HCT116 (cell line): Measurements from ENCODE around the gene FLOT1. TPM values are rescaled to one million over a fixed set of nuclear protein-coding genes. Genes with fewer than 3 reads are reported as not detected.

Source experiments
- ATAC-seq: fragments of 200-7000 bp; cut with Tn5 transposase; 2 replicates; pipeline ENCODE4 v1.9.1; 2020; ENCODE audit warnings: mild to moderate bottlenecking, moderate library complexity
- BruUV-seq: library from RNA; stranded (reverse); fragments of 400-500 nt; replicated peaks from 2 replicates; lab custom pipeline; 2021; lab: Mats Ljungman, UMichigan
- CTCF ChIA-PET: fragments of 300-600 bp; sonication (Branson Sonifier 250); formaldehyde crosslinking; loops from one replicate; lab custom pipeline; 2021; ENCODE audit warnings: antibody characterized with exemption; lab: Charles Lee
- POLR2A ChIA-PET: fragments of 300-600, 350-600 bp; sonication (Branson Sonifier 250); formaldehyde crosslinking; loops from one replicate; lab custom pipeline; 2021; ENCODE audit warnings: antibody characterized with exemption; lab: Charles Lee
- RAD21 ChIA-PET, 2 experiments: fragments of 300-600 bp; sonication (Branson Sonifier 250); formaldehyde crosslinking; loops; one replicate each; lab custom pipeline; 2023; ENCODE audit warnings: low total read pairs in 2 of 2; ENCODE audit not compliant: uncharacterized antibody in 2 of 2, unreplicated experiment in 2 of 2, low non-redundant PET in 1 of 2; lab: Charles Lee
- DNase-seq: peaks from one replicate; pipeline ENCODE4 v3.0.0-alpha.2; 2010; ENCODE audit warnings: low read depth, low spot score
- H2AFZ ChIP-seq: fragments of 200-600 bp; shearing (Covaris generic), sonication (generic); 2 replicates; pipeline ENCODE4 v1.6.1; 2017; ENCODE audit warnings: low read depth, mixed run types, mixed read lengths, antibody characterized with exemption, low read length; ENCODE audit not compliant: poor library complexity, severe bottlenecking
- H3K27ac ChIP-seq: 2 replicates; pipeline ENCODE4 v1.5.1; 2012; ENCODE audit warnings: low read depth, low read length
- H3K27me3 ChIP-seq: fragments of 200-600 bp; sonication (generic); 2 replicates; pipeline ENCODE4 v1.6.1; 2016; ENCODE audit warnings: mixed run types, low read length, mixed read lengths; ENCODE audit not compliant: insufficient read depth
- H3K36me3 ChIP-seq, 2 experiments: fragments of 200-500 bp in 1 of 2; fragments of 200-600 bp in 1 of 2; sonication (Bioruptor generic) in 1 of 2; sonication (generic) in 1 of 2; 2 replicates each; pipeline versions ENCODE4 v1.5.1 to v1.6.1; 2014 to 2016; ENCODE audit warnings: low read length in 2 of 2, inconsistent platforms in 1 of 2, mixed read lengths in 1 of 2, mixed run types in 1 of 2; ENCODE audit not compliant: insufficient read depth in 2 of 2, control insufficient read depth in 1 of 2
- H3K4me1 ChIP-seq, 2 experiments: fragments of 200-600 bp in 1 of 2; sonication (generic) in 1 of 2; 2 replicates each; pipeline versions ENCODE4 v1.5.1 to v1.6.1; 2012 to 2017; ENCODE audit warnings: low read length in 2 of 2, inconsistent platforms in 1 of 2, mild to moderate bottlenecking in 1 of 2, mixed read lengths in 1 of 2, mixed run types in 1 of 2, moderate library complexity in 1 of 2; ENCODE audit not compliant: insufficient read depth in 2 of 2, control insufficient read depth in 1 of 2
- H3K4me2 ChIP-seq: fragments of 200-600 bp; sonication (generic); 2 replicates; pipeline ENCODE4 v1.6.1; 2017; ENCODE audit warnings: mixed run types, low read length, mixed read lengths
- H3K4me3 ChIP-seq, 2 experiments: fragments of 200-600 bp in 1 of 2; sonication (generic) in 1 of 2; replicated peaks in 1 of 2; 2 replicates each; pipeline ENCODE4 v1.5.1; 2011 to 2016; ENCODE audit warnings: low read length in 2 of 2, control low read depth in 1 of 2, low read depth in 1 of 2, mild to moderate bottlenecking in 1 of 2, mixed read lengths in 1 of 2, mixed run types in 1 of 2
- H3K79me2 ChIP-seq: fragments of 200-600 bp; sonication (generic); 2 replicates; pipeline ENCODE4 v1.6.1; 2017; ENCODE audit warnings: mild to moderate bottlenecking, mixed run types, low read length, moderate library complexity, mixed read lengths; ENCODE audit not compliant: insufficient read depth
- H3K9ac ChIP-seq: fragments of 200-600 bp; sonication (generic); 2 replicates; pipeline ENCODE4 v1.6.1; 2016; ENCODE audit warnings: low read length, mixed read lengths
- H3K9me2 ChIP-seq: fragments of 200-600 bp; sonication (generic), shearing (Covaris generic); 2 replicates; pipeline ENCODE4 v1.6.1; 2017; ENCODE audit warnings: mixed run types, mild to moderate bottlenecking, moderate library complexity; ENCODE audit not compliant: insufficient read depth
- H3K9me3 ChIP-seq, 2 experiments: fragments of 200-500 bp in 1 of 2; fragments of 200-600 bp in 1 of 2; sonication (Bioruptor generic) in 1 of 2; sonication (generic) in 1 of 2; 2 replicates each; pipeline ENCODE4 v1.6.1; 2014 to 2017; ENCODE audit warnings: low read length in 2 of 2, mixed read lengths in 2 of 2, inconsistent platforms in 1 of 2, low read depth in 1 of 2, mild to moderate bottlenecking in 1 of 2, mixed run types in 1 of 2, moderate library complexity in 1 of 2; ENCODE audit not compliant: control insufficient read depth in 1 of 2, insufficient read depth in 1 of 2
- H4K20me1 ChIP-seq: fragments of 200-600 bp; sonication (generic), shearing (Covaris generic); 2 replicates; pipeline ENCODE4 v1.6.1; 2017; ENCODE audit warnings: mixed run types, mild to moderate bottlenecking, moderate library complexity; ENCODE audit not compliant: insufficient read depth
- ELF1 ChIP-seq: IDR thresholded peaks from 2 replicates; pipeline ENCODE4 v1.6.1; 2012; ENCODE audit warnings: low read depth, borderline replicate concordance
- EZH2phosphoT487 ChIP-seq: fragments of 200-600 bp; IDR thresholded peaks from 2 replicates; pipeline ENCODE4 v1.6.1; 2018; ENCODE audit warnings: antibody characterized with exemption, borderline replicate concordance
- POLR2A ChIP-seq: IDR thresholded peaks from 2 replicates; pipeline ENCODE4 v1.7.0; 2011; ENCODE audit warnings: borderline replicate concordance; ENCODE audit not compliant: insufficient read depth, insufficient read length; ENCODE audit errors: extremely low read depth
- POLR2AphosphoS5 ChIP-seq: IDR thresholded peaks from 2 replicates; pipeline ENCODE4 v1.6.1; 2011; ENCODE audit warnings: mild to moderate bottlenecking, low read depth, low read length, moderate library complexity
- TCF7L2 ChIP-seq: IDR thresholded peaks from 2 replicates; pipeline ENCODE4 v1.7.0; 2011; ENCODE audit warnings: borderline replicate concordance, inconsistent platforms; ENCODE audit not compliant: insufficient read depth, insufficient read length; ENCODE audit errors: extremely low read depth
- YY1 ChIP-seq: IDR thresholded peaks from 2 replicates; pipeline ENCODE4 v1.6.1; 2011; ENCODE audit warnings: low read length, low read depth, moderate library complexity, mild to moderate bottlenecking; ENCODE audit not compliant: insufficient replicate concordance; ENCODE audit errors: extremely low read depth
- ZFX ChIP-seq: fragments of 450-650 bp; IDR thresholded peaks from 2 replicates; pipeline ENCODE4 v1.6.1; 2017
- intact Hi-C: fragments of 100-400 bp; cut with micrococcal nuclease; formaldehyde crosslinking; loops from 2 replicates; pipeline ENCODE4 v1.10.0; 2022
- total RNA-seq: library from RNA; stranded (reverse); gene quantifications from one replicate; pipeline ENCODE4 v1.2.1, GENCODE V29; 2021; ENCODE audit not compliant: unreplicated experiment
- TF ChIP-seq, protein P1 (sequence below), 3 experiments: fragments of 200-600 bp in 1 of 3; sonication (generic) in 1 of 3; IDR thresholded peaks in 2 of 3; conservative IDR thresholded peaks in 1 of 3; 2 replicates each; pipeline ENCODE4 v1.5.1; 2012 to 2017; ENCODE audit warnings: low read depth in 2 of 3, low read length in 2 of 3, antibody characterized with exemption in 1 of 3, borderline replicate concordance in 1 of 3, control low read depth in 1 of 3, mild to moderate bottlenecking in 1 of 3, mixed read lengths in 1 of 3, mixed run types in 1 of 3, moderate library complexity in 1 of 3; ENCODE audit not compliant: insufficient read depth in 1 of 3
- TF ChIP-seq, protein P2 (sequence below): IDR thresholded peaks from 2 replicates; pipeline ENCODE4 v1.6.1; 2011; ENCODE audit warnings: mild to moderate bottlenecking, low read length, moderate library complexity; ENCODE audit not compliant: insufficient replicate concordance; ENCODE audit errors: extremely low read depth

FLOT1 gene
- total RNA-seq, 1 experiment from 2014 or later, result 117 TPM

DNA sequence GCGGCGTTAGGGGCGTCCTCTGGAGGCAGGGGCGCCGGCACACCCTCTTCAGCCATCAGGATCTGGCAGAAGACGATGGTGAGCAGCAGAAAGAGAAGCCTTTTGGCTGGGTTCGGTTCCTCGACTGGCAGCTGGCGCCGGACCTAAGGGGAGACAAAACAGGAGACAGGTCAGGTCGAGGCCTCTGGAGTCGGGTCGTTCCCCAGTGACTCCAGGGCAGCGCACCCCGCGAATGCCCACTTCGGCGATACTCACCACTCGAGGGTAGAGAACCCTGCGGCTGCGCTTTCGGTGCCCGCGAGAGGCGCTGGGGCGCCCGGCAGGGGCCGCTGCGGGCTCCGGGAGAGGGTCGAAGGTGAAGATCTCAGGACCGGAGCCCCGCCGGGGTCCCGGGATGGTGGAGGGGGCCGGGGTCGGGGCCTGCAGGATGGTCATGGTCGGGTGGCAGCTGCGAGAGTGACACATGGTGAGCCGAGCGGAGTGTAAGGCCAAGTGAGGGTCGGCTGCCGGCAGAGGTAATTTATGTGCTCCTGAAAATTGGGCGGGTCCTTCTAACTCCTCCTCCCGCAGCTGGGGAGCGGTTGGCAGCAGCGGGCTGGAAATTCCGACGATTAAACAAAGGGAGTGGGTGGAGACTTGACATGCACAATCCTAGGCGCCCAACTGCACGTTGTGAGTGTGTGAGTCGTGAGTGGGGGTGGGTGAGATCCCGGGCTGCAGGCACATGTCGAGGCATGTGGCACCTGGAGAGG is 1.7 kb upstream of the FLOT1 start, which contains the start of gene IER3:
Gene IER3 (minus strand): TSS at position 494 of the 752 bp plus-strand sequence. CDS start 29 bp downstream, at position 465.
- ATAC-seq (peak; percentile 29), DNase-seq (peak; percentile 96)
- Histone ChIP-seq H3K27me3 (no peaks in the 10 kb centered on the region), H4K20me1 (no peaks in the 10 kb centered on the region), H2AFZ (no peak within 1 kb of the TSS), H3K4me1 (peaks cover 52 to 89% of the 10 kb centered on the region in 2 experiments), H3K4me3 (peak within 1 kb of the TSS; percentile 79 to 85), H3K9me2 (no peaks in the 10 kb centered on the region), H3K79me2 (peaks cover 15% of the 10 kb centered on the region), H3K9me3 (no peaks in the 10 kb centered on the region), H3K36me3 (peaks cover 4 to 8% of the 10 kb centered on the region in 2 experiments; a peak in 1 of 4 replicates), H3K4me2 (peak within 1 kb of the TSS; percentile 91), H3K9ac (peak within 1 kb of the TSS; percentile 97), H3K27ac (peak within 1 kb of the TSS; percentile 93)
- CTCF ChIA-PET, result no interaction called here
- BruUV-seq, result TSS peak; percentile 87
- intact Hi-C loops, result loop anchor here (1.0 to 10.0 kb wide), 3 partner anchors 25 to 341 kb away; no protein-coding TSS in a partner anchor
- POLR2A ChIA-PET, result interaction anchor here (0.8 to 16.4 kb wide), 20 partner anchors 8 to 343 kb away, joined by 3 to 680 read pairs (median 4); partner anchors contain the start of gene MDC1
- TF ChIP-seq, protein P1, sequence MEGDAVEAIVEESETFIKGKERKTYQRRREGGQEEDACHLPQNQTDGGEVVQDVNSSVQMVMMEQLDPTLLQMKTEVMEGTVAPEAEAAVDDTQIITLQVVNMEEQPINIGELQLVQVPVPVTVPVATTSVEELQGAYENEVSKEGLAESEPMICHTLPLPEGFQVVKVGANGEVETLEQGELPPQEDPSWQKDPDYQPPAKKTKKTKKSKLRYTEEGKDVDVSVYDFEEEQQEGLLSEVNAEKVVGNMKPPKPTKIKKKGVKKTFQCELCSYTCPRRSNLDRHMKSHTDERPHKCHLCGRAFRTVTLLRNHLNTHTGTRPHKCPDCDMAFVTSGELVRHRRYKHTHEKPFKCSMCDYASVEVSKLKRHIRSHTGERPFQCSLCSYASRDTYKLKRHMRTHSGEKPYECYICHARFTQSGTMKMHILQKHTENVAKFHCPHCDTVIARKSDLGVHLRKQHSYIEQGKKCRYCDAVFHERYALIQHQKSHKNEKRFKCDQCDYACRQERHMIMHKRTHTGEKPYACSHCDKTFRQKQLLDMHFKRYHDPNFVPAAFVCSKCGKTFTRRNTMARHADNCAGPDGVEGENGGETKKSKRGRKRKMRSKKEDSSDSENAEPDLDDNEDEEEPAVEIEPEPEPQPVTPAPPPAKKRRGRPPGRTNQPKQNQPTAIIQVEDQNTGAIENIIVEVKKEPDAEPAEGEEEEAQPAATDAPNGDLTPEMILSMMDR (IDR thresholded peaks at IDR 0.05 in 2 of 3, conservative IDR thresholded peaks at IDR 0.05 in 1 of 3; ENCODE audit: borderline replicate concordance in 1 of 3, insufficient read depth in 1 of 3, low read depth in 2 of 3, low read length in 2 of 3), result peak in 2 of 3 experiments; percentile 29 to 37; a peak in 3 of 6 replicates
- TF ChIP-seq EZH2phosphoT487 (no peak), ELF1 (no peak), POLR2AphosphoS5 (peak; percentile 99), TCF7L2 (peak; percentile 78), YY1 (peak; percentile 67), ZFX (peak; percentile 68), POLR2A (peak; percentile 100)
- TF ChIP-seq, protein P2, sequence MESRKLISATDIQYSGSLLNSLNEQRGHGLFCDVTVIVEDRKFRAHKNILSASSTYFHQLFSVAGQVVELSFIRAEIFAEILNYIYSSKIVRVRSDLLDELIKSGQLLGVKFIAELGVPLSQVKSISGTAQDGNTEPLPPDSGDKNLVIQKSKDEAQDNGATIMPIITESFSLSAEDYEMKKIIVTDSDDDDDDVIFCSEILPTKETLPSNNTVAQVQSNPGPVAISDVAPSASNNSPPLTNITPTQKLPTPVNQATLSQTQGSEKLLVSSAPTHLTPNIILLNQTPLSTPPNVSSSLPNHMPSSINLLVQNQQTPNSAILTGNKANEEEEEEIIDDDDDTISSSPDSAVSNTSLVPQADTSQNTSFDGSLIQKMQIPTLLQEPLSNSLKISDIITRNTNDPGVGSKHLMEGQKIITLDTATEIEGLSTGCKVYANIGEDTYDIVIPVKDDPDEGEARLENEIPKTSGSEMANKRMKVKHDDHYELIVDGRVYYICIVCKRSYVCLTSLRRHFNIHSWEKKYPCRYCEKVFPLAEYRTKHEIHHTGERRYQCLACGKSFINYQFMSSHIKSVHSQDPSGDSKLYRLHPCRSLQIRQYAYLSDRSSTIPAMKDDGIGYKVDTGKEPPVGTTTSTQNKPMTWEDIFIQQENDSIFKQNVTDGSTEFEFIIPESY, result peak; percentile 90
- RAD21 ChIA-PET, result no interaction called here
